Thymus (tissue), 11 donors: ENCODE data around the gene ZBTB6. TPM values are rescaled to one million over a fixed set of nuclear protein-coding genes. Genes with fewer than 3 reads are reported as not detected.
"Not testable (repeated sequence)": the region's sequence is repeated elsewhere in the genome, so short reads cannot be mapped to it uniquely, and the experiment has no call there.

Experiments
- DNase-seq, 9 donors: peaks; one replicate each; pipeline ENCODE4 v3.0.0-alpha.2; 2013; ENCODE audit warnings: low spot score in 9 of 9, low read depth in 6 of 9, missing footprints in 1 of 9
- H3K27ac ChIP-seq, 2 donors: one replicate each; pipeline ENCODE4 v1.5.1; 2013; ENCODE audit warnings: control low read depth in 1 of 2, low read depth in 1 of 2, low read length in 1 of 2, mild to moderate bottlenecking in 1 of 2, moderate library complexity in 1 of 2
- H3K27me3 ChIP-seq, 2 donors: one replicate each; pipeline ENCODE4 v1.5.1; 2013; ENCODE audit warnings: low read length in 1 of 2; ENCODE audit not compliant: control insufficient read depth in 2 of 2, insufficient read depth in 1 of 2
- H3K36me3 ChIP-seq, 2 donors: one replicate each; pipeline ENCODE4 v1.5.1; 2013; ENCODE audit warnings: low read length in 1 of 2, mild to moderate bottlenecking in 1 of 2, moderate library complexity in 1 of 2; ENCODE audit not compliant: control insufficient read depth in 2 of 2, insufficient read depth in 2 of 2
- H3K4me1 ChIP-seq, 2 donors: one replicate each; pipeline ENCODE4 v1.5.1; 2013; ENCODE audit warnings: low read length in 2 of 2; ENCODE audit not compliant: control insufficient read depth in 2 of 2, insufficient read depth in 2 of 2
- H3K4me3 ChIP-seq, 2 donors: one replicate each; pipeline ENCODE4 v1.5.1; 2013; ENCODE audit warnings: low read length in 2 of 2, control low read depth in 1 of 2, mild to moderate bottlenecking in 1 of 2
- H3K9me3 ChIP-seq, 2 donors: one replicate each; pipeline ENCODE4 v1.5.1; 2013; ENCODE audit warnings: low read length in 1 of 2, mild to moderate bottlenecking in 1 of 2; ENCODE audit not compliant: control insufficient read depth in 2 of 2, insufficient read depth in 1 of 2
- WGBS: extraction: QIAGEN DNeasy Blood & Tissue Kit; methylation state at CpG from one replicate; pipeline ENCODE4 v1.1.7; 2013; 5-methylcytosine and 5-hydroxymethylcytosine counted together
- polyA plus RNA-seq: library from polyadenylated mRNA; stranded (reverse); fragments of 200-250 nt; gene quantifications from one replicate; pipeline ENCODE4 v1.2.3, GENCODE V29; 2013
- total RNA-seq: library from RNA; stranded (reverse); fragments of 120-200 nt; gene quantifications from one replicate; pipeline ENCODE4 v1.2.4, GENCODE V29; 2013
- donor health status: healthy.

The ZBTB6 gene
- total and polyA plus RNA-seq, 2 donors, result 9.1 to 10.2 TPM

DNA sequence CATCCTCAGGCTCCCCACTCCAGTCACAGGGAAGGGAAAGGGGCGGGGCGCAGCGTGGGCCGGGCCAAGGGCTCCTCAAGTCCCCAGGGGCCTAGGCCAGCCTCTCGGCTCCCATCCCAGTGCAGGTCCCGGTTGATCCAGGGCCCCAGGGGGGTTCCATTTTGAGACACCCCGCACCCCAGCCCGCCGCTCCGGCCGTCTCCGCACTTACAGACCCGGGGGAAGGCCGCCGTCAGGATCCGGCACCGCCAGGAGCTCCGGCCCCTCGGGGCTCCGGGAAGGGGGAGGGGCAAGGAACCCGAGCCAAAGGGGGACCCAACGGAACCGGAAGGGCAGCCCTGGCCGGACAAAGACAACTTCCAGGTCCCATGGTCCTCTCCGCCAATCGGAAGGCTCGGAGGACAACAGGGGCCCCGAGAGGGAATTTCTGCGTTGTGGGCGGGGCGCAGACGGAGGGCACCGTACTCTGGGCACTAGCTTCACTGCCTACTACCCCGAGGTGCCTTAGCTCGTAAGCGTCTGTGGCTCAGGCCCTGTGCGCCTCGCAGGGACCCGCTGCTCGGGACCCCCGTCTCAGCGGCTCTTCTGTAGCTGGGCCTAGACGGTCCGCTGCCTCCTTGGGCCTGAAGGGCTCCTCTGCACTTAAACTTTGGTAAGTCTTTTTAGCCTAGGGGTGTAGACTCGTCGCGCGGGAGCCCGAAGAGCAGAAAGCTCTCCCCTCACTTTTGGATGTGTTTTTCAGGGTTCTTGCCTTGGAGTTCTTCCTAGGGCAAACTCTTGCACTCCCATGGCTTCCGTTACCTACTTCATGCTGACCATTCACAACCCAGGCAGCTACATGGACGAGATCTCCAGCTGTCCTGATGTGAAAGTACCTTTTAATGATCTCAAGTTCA lies 18.4 kb upstream of the ZBTB6 start, which contains the start of gene ZBTB26:
Gene ZBTB26 (minus strand): TSS at position 287 of the 896 bp plus-strand sequence. CDS start 11,578 bp downstream, outside the sequence.
- whole genome bisulfite sequencing, result under 1% methylated on average over 51 of the region's 51 CpGs
- peak within 1 kb of the TSS; percentile 71 to 81 for H3K27ac ChIP-seq
- no peaks in the 10 kb centered on the region for H3K27me3 ChIP-seq
- H3K9me3 ChIP-seq, result peaks cover 0 to 5% of the 10 kb centered on the region in 2 donors
- peaks cover 9 to 11% of the 10 kb centered on the region in 2 donors for H3K4me1 ChIP-seq
- peak in 8 of 9 donors; percentile 62 to 92 (median 81) for DNase-seq
- H3K4me3 ChIP-seq, result peak within 1 kb of the TSS; percentile 80 to 93
- peaks cover 2 to 3% of the 10 kb centered on the region in 2 donors for H3K36me3 ChIP-seq

GRCh38 chr9:122930541-122931225 lies 17.6 kb upstream of the ZBTB6 start:
- H3K36me3 ChIP-seq, result no peaks in the 10 kb centered on the region
- no peaks in the 10 kb centered on the region for H3K27me3 ChIP-seq
- H3K9me3 ChIP-seq, result peaks cover 0 to 5% of the 10 kb centered on the region in 2 donors
- H3K27ac ChIP-seq, result peak overlapping the region; percentile 71 to 81
- peak in 2 of 9 donors; percentile 17 to 18 for DNase-seq
- H3K4me3 ChIP-seq, result peak overlapping the region; percentile 80 to 93
- peaks cover 9 to 11% of the 10 kb centered on the region in 2 donors for H3K4me1 ChIP-seq
- 30% methylated on average over 10 of the region's 10 CpGs for WGBS

DNA sequence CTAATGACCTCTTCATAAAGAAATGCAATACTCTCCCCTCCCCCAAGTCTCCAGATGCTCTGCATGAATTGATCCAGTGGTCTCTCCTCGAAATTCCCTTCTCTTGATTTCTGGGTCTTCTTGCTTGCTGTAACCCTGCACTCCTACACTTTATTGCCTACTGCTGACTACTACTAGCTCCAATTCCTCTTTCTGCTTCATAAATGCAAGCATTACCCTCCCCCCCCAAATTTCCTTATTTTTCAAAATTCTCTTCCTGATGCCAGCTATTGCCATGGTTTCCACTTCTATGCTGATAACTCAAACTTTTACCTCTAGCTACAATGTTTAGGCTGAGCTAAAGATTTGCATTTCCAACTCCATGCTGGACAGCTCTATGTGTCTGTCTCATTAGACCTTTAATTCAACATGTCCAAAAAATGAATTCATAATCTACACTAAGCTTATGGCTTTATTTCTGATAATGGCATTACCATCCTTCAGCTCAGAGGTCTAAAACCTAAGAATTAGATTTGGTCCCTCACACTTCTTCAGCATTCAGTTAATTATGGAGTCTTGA lies 16.8 kb upstream of the ZBTB6 start:
- Histone ChIP-seq H3K27ac (no peak overlapping the region), H3K27me3 (no peaks in the 10 kb centered on the region), H3K4me3 (no peak overlapping the region), H3K9me3 (peaks cover 0 to 5% of the 10 kb centered on the region in 2 donors), H3K36me3 (no peaks in the 10 kb centered on the region), H3K4me1 (peaks cover 9 to 11% of the 10 kb centered on the region in 2 donors)
- 93% methylated on average over 1 of the region's 1 CpG for WGBS
- no peak for DNase-seq

DNA sequence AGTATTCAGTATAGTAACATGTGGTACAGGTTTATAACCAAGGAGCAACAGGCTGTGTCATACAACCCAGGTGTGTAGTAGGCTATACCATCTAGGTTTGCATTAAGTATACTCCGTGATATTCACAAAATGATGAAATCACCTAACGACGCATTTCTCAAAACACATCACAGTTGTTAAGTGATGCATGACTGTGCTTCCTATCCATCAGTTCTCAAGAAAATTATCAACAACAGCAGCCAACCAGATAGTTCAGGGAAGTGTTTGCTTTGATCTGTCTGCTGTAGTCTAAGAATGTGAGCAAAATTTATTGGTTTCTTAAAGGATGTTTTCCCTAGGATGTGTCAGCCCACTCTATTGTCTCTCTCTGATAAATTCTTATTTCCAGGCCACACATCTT lies 10.8 kb upstream of the ZBTB6 start:
- Histone ChIP-seq H3K27ac (no peak overlapping the region), H3K9me3 (no peaks in the 10 kb centered on the region), H3K27me3 (no peaks in the 10 kb centered on the region), H3K4me3 (no peak overlapping the region), H3K36me3 (peaks cover 2 to 7% of the 10 kb centered on the region in 2 donors), H3K4me1 (no peaks in the 10 kb centered on the region)
- 96% methylated on average over 3 of the region's 3 CpGs for WGBS
- DNase-seq, result no peak

GRCh38 chr9:122922713-122923112 lies 9.6 kb upstream of the ZBTB6 start:
- Histone ChIP-seq H3K4me1 (no peaks in the 10 kb centered on the region), H3K36me3 (peaks cover 8 to 16% of the 10 kb centered on the region in 2 donors), H3K27me3 (no peaks in the 10 kb centered on the region), H3K9me3 (no peaks in the 10 kb centered on the region), H3K4me3 (no peak overlapping the region), H3K27ac (no peak overlapping the region)
- 96% methylated on average over 8 of the region's 8 CpGs for WGBS
- no peak for DNase-seq

GRCh38 chr9:122918310-122918709 lies 5.2 kb upstream of the ZBTB6 start:
- Histone ChIP-seq H3K27ac (no peak overlapping the region), H3K4me1 (peaks cover 4 to 6% of the 10 kb centered on the region in 2 donors), H3K27me3 (no peaks in the 10 kb centered on the region), H3K9me3 (no peaks in the 10 kb centered on the region), H3K36me3 (peaks cover 8 to 16% of the 10 kb centered on the region in 2 donors), H3K4me3 (no peak overlapping the region)
- WGBS, result 94% methylated on average over 2 of the region's 2 CpGs
- no peak for DNase-seq

- H3K27me3 ChIP-seq, result no peaks in the 10 kb centered on the region
- DNase-seq, result no peak
- H3K9me3 ChIP-seq, result no peaks in the 10 kb centered on the region
- H3K27ac ChIP-seq, result peak overlapping the region; percentile 89 to 93
- 5% methylated on average over 9 of the region's 9 CpGs for WGBS
- peaks cover 6 to 19% of the 10 kb centered on the region in 2 donors for H3K36me3 ChIP-seq
- peak overlapping the region; percentile 67 to 71 for H3K4me3 ChIP-seq
- H3K4me1 ChIP-seq, result peaks cover 8 to 10% of the 10 kb centered on the region in 2 donors
Measured at GRCh38 chr9:122912671-122912963, 506 bp downstream of the ZBTB6 start.

- not testable (repeated sequence) for DNase-seq, H3K4me1 ChIP-seq, H3K27me3 ChIP-seq, H3K9me3 ChIP-seq, H3K4me3 ChIP-seq, H3K27ac ChIP-seq
- H3K36me3 ChIP-seq, result peaks cover 6 to 12% of the 10 kb centered on the region in 2 donors
- 94% methylated on average over 16 of the region's 16 CpGs for WGBS
Measured at GRCh38 chr9:122906122-122906521, 7.0 kb downstream of the ZBTB6 start.
